Suppressor macrophage treated with lipopolysaccharide for 1 hour (primary cell): ENCODE results near the gene SLC36A1.
A peak's percentile ranks its signal among the peaks of the same experiment; 100 is the strongest.

Experiments
- DNase-seq, 3 donors: peaks; one replicate each; pipeline ENCODE4 v3.0.0-alpha.2; 2020 to 2022

Gene SLC36A1

DNA sequence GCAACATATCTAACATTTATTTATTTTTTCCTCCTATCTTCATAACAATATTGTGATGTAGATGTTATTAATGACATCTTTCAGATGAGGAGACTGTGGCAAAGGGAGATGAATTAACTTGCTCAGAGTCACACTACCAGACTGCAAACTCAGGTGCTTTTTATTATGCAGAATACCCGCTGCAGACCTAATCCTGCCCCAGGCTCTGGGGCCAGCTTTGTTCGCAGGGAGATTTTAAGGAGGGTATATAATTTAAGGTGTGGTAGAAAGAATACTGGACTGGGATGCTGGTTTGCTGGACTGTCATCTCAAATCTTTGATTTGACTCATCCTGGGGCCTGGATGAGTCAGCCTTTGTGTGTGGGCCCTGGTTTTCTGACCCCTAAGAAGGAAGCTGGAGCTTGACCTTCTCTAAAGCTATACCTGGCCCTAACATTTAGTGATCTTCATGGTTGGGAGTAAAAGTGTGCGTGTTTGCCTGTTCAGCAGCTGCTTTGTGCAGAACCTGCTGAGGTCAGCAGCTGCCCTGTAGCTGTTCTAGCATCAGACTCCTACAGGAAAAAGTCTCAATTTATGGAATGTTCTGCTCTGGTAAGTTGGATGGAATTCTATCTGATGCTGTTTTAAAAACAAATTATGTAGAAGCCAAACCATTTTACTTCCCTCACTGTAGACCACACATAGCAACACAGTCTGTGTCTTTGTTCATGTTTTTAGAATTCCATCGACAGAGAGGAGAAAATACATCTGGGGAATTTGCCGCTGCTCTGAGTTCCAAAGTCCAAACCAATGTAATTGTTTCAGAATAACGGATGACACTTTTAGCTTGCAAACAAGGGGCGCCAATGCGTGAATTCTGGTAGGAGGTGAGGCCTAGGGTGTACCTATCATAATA lies 4.5 kb downstream of the SLC36A1 start:
- DNase-seq = peak; percentile 55 to 68 (median 68)

DNA sequence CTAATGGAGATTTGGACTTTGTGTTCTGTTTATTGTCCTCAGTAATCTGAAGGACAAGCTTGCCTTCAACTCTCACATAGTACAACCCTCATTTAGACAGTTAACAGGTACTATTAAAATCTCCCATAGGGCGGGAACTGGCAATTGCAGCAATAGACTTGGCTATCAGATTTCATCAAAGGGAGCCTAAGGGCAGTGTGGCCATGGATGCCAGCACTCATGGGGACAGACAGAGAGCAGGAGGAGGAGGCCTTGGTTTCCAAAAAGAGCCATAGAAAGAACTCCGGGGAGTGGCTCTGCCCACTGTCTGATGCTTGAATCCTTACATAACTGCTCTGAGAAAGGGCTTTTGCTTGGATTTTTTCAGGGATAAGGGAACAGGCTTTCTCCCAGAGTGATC lies 6.8 kb downstream of the SLC36A1 start:
- peak in 1 of 3 donors; percentile 0 for DNase-seq

DNA sequence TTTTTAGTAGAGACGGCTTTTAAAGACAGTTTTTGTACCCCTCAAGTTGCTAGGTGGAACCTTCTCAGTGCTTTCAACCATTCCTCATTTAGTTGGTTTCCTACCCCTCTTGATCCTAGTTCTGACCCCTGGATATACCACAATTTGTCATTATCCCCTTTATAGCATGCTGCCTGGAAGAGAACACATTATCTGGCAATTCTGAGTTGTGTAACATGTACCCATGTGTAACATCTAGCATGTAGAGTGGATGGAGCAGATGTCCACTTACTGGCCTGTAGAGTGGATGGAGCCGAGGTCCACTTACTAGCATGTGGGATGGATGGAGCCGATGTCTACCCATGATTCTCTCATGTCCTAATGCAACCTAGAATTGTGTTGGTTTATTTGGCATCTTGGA lies 7.5 kb downstream of the SLC36A1 start:
- DNase-seq = peak in 1 of 3 donors; percentile 7

DNA sequence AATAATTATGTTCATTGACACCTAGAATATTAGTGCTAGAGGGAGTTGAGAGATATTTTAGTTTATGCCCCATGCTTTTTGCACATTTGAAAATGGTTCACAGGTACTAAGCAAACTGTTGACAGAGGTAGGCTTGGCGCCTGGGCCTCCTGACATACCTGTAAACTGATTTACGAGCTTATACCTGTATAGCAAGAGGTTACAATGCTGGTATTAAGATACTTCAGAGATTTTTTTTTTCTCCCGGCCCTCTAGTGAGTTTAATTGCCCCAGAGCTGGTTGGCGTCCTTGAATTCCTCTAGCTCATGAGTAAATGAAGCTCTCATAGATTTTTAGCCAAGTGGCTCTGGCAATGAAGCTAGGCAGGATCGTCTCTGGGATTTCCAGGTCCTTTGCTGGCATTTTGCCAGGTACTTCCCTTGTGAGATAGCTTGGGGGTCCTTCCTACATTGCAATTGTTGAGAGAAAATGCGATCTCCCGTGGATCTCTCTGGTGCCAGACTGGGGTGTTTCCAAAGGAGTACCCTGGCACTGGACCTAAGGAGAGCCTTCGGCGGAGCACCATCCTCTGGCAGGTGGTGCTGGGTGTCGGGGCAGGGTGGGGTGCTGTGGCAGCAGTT lies 9.0 kb downstream of the SLC36A1 start:
- peak in 2 of 3 donors; percentile 16 to 30 for DNase-seq

DNA sequence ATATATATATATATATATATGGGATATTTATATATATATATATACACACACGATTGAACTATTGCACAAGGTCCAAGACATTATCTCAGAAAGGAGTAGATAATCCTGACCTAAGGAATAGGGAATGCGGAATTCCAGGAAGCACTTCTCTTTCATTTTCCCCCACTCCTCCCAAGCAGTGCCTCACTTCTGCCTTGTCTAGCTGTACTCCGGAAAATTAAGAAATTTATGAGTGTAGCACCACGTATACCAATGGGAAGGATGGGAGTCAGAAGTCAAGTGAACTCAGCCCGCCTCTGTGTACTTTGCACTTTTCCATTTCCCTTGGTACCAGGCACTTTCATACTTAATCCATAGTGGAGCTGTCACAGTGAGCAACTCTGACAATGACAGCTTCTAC lies 10.9 kb downstream of the SLC36A1 start:
- DNase-seq = no peak

DNA sequence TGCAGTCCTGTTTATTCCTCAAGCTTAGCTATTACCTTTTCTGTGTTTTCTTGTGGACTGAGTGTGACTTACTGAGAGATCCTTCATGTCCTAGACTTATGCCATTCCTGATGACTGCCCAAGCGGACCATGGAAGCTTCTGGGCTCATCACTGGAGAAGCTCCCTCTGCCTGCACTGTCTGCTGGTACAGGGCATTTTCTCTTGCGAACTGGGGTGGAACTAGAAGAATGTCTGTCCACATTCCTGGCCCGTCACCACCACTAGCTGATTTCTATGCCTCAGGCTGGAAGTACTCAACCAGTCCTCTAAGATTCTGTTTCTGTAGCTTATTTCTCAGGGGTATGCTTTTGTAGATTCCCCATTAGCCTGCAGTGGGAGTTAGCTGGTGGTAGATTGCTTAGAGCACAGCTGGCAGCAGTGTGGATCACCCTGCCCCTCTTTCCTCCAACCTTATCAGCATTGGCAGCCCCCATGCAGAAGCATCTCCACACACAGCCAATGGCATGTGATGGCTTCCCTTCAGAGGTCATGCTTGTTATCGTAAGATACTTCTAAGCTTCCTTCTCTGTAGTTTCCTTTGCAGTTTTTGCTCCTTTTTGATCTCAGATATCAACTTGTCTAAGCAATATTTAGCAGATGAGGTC lies 12.4 kb downstream of the SLC36A1 start:
- no peak for DNase-seq

DNA sequence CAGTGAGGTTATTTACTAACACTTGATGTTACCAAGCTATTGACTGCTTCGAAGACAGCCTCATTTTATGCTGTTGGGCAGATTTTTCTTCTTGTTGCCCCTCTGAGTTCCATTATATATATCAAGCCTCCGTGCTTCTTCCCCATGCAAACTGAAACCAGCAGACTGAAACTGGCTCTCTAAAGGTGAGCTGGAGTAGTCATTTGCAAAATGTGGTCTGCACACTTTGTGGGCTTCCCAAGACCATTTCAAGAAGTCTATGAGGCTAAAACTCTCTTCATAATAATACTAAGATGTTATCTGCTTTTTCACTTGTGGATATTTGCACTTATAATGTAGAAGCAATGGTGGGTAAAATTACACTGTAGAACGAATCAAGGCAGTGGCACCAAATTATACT lies 13.9 kb downstream of the SLC36A1 start:
- DNase-seq = no peak

DNA sequence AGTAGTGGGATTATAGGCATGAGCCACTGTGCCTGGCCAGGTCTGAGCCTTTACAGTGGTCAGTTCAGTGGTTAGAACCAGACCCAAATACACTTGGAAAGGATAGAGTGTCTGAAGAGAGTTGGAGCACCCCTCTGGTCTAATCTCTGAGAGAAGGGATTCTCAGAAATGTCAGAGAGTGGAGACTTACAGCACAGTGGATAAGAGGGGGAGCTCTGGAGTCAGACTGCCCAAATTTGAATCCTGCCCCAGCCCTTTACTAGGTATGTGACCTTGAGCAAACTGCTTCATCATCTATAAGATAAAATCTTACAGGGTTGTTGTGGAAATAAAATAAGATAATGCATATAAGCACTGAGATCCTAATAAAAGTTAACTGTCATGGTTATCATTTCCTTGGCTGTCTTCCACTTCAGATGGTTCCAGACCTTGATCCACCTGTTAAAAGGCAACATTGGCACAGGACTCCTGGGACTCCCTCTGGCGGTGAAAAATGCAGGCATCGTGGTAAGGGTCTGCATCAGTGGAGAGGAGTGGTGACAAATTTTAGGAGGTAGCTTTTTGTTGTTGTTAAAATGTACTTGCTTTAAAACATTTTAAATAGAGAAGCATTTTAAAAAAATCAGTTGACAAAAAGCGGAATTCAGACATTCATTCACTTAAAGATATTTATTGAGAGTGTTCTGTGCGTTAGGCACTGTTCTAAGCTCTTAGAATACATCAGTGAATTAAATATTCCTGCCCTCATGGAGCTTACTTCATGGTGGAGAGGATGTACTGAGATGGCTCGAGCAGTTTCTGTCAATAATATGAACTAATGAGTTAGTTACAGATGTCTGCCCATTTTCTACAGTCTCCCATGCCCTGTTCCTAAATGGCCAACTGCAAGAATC lies 16.0 kb downstream of the SLC36A1 start:
- DNase-seq = no peak

DNA sequence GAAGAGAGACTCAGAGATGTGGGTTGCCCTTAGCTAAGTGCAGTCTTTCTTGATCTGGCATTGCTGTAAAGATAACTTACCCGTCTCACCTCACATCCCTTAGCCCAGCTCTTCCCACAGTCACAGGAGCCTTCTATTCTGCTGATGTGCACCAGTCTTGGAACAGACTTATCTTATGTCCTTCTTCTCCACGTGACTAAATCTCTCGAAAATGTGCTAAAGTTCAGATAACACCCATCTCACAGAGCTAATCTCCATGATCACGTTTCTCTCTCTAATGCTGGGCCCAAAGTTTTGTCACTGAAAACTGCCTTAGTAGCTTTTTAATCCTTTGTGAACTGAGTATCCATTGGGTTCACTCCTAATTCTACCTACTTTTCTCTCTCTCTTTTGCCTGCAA lies 16.7 kb downstream of the SLC36A1 start:
- DNase-seq = no peak

DNA sequence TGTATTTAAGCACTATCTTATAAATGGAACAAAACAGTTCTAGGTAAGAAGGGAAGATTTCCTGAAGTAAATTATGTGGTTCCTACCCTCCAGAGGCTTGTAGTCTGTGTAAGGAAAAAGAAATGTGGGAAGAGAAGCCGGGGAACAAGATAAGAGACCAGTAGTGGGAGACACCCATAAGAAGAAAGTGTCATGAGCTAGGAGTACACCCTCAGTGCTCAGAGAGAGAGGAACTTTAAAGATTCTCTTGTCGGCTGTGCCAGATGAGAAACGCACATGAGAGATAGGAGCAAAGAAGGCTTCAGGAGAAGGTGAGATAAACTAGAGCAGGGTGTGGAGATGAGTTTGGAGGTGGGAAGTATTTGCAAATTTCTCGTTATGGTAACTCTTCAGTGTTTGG lies 18.1 kb downstream of the SLC36A1 start:
- no peak for DNase-seq

DNA sequence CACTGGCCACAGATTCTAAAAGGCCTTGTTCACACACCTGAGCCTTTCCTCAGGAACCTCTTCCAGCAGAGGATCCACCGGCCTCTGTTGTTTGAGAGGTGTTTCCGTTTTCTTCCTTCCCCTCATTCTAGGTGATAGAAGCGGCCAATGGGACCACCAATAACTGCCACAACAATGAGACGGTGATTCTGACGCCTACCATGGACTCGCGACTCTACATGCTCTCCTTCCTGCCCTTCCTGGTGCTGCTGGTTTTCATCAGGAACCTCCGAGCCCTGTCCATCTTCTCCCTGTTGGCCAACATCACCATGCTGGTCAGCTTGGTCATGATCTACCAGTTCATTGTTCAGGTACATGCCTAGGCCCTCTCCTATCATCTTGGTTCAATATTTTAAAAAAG lies 20.2 kb downstream of the SLC36A1 start:
- no peak for DNase-seq

DNA sequence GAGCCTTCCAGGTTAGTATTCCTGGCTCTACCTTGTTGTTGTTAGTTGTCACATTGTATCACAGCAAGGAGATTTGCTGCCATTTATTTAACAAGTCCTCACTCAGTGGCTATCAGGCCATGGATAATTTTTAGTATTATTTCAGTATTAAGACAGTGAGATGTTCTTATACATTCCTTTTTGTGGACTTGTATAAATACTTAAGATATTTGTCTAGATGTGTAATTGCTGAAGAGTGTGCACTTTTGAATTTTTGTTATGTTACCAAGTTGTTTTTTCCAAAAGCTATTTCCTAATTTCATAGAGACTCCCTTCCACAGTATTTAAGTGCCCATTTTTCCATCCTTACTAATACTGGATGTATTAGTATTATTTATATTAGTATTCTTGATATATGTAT lies 22.0 kb downstream of the SLC36A1 start:
- no peak for DNase-seq

DNA sequence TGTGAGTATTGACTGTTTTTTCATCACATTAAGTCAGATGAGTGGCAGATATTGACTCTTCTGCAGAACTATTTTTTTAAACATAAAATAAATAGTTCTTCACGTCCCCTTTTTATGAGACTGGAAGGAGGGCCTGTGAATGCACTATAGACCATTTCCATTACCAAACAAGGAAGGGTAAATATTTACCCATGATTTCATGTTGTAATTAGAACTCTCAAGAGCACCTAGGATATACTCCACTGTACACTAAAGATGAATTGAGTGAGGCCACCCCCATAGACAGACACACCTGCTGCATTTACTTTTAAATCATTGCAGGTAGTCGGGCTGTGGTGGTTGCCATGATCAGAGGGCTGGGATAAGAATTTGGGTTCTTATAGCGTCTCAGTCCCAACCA lies 22.6 kb downstream of the SLC36A1 start:
- no peak for DNase-seq

DNA sequence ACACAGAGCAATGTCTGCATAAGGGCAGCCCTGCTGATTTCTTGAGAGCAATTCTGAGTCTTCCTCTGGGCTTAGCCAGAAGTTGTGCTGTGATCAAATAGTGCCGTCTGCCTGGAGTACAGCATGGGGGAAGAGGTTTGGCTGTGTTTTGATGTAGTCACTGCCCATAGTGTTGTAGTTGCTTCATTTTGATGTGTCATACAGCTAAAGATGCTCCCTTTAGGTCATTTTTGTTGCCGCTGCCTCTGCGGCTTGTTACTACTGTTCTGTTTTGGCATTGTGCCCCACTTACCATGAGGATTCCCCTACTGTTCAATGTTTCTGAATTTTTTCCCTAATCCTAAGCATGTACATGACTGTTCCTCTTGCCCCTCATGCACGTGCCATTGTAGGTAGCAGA lies 23.0 kb downstream of the SLC36A1 start:
- DNase-seq = peak; percentile 60 to 70 (median 69)

DNA sequence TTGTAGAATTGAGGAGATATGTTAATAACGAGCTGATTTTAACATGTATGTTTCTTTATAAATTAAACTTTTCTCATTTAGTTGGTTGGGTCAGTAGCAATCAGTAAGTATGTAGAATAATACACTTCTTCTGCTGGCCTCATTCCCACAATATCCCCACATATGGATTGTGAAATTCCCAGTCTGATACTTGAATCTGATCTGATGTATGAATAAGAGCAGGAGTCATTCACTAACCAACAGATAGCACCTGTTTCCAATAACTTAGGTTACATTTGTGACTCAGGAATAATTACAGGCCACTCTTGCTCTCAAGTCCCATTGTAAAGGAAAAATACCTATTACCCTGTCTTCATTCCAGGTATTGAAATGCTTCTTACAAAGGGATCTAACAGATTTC lies 23.9 kb downstream of the SLC36A1 start:
- DNase-seq = no peak

DNA sequence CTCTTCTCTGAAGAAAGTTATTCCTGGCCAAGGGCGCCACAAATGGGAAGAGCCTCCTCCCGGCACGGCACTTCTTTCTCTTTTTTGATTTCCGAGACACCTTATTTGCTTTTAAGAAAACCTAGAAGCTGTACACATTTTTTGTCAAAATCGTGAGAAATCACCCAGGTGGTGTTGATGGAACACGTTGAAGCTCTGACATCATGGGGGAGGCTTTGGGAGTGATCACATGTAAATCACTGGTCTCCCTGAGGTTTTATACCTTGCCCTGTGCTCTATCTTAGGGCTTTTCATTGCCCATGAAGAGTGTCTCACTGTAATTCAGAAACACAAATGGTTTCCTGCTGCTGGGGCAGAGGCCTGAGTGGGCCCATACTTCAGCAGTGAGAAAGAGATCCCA lies 27.4 kb downstream of the SLC36A1 start:
- DNase-seq = no peak

DNA sequence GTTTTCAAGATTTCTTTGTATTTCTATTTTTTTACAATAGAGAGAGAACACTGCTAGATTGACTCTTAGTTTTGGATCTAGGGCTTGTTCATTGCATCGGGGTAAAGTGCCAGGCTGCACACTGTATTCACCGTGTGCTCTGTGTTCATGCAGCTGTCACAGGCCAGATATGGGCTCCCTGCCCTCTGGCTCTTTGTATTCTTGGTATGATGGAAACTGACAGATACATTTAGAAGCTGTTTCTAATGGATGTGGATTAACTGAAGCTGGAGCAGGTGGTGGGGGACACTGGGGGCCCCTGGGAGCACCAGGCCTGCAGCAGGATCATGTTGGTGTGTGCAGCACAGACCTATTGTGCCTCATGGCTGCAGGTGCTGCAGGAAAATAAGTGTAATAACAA lies 28.0 kb downstream of the SLC36A1 start:
- no peak for DNase-seq

DNA sequence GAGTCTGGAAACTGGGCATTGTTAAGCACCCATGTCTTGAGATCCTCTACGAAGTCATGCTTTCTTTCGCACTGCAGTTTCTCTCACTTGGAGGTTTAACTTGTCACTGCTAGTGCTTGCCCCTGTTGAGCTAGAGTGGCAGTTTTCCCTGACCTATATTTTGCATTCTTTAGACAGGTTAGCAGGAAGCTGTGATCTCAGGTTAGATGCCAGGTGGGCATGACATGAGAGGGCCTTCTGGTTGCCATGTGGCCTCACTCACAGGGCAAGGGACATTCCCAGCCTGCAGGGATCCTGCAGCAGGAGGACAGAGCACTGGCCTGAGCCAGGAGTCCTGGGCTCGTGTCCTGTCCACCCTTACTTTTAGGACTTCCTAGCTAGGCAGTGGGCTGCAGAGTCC lies 28.6 kb downstream of the SLC36A1 start:
- no peak for DNase-seq

DNA sequence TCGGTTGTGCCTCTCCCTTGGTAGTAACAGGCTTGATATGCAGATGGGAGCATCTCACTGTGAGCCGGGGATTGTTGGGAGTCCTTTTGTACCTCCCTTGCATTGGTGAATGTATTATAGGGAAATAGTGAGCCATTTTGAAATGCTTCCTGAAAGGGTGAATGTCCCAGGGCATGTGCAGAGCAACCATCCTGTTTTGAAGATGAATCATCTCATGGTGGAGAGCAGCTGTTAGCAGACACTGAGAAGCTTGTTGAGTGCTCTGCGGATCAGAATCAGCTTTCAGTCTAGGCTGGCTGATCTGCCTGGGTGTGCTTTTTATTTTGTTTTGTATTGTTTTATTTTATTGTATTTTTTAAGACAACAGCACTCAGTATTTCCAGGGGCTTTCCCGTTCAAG lies 29.7 kb downstream of the SLC36A1 start:
- DNase-seq = peak; percentile 11 to 41 (median 36)

DNA sequence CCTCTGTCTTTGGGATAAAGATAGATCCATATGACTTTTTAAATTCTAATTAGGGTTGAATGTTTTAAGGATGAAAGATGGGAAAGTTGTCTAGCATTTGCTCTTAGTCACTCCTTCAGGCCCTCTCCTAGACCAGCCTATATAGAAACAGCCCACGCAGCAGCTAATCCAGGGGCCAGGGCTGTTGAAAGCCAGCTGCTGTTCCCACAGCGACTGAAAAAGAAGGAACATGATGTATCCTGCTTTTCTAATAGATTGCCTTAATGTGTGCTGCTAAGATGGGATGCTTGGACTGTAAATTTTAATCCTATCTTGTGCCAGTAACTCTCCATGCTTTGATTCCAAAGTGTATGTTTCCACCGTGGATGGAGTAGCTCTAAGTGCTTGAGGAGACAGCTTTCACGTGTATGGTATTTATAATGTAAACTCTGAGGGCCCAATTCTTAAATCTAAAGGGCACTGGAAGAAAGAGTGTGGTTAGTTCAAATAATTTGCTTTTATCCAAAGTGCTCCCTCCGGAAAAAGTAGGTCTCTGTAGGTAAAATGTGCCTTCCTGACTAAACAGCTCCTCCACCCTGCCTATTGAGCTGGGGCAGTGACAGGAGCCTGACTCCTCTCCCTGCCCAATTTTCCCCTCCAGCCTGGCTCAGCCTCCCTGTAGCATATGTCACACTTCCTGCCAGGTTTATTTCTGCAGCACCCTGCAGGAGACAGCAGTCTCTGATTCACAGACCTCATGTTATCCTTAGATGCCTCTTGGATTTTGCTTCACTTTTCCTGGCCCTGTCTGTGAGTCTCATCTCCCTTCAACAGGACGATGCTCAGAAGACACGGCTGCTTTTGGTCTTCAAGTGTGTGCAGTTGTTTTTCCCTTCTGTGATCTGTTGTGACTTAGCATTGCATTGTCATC lies 33.2 kb downstream of the SLC36A1 start:
- peak; percentile 68 to 71 (median 68) for DNase-seq

DNA sequence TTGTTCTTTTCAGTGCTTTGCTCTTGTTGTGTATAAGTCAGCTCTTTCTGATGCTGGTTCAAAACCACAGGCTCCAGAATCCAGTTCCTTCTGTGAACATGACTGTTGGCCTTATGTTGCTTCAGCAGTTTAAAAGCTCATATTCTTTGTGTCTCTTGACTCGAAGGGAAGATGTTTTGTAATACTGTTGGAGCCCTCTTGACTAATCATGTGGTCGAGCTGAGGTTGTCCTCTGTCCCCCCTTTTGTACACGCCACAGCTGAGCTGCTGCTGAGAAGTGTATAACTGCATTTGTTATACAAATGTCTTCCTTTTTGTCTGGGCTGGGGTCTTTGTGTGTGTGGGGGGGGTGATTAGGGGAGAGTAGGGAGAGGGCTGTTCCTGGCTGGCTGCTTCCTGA lies 35.8 kb downstream of the SLC36A1 start:
- peak; percentile 76 to 93 (median 91) for DNase-seq

DNA sequence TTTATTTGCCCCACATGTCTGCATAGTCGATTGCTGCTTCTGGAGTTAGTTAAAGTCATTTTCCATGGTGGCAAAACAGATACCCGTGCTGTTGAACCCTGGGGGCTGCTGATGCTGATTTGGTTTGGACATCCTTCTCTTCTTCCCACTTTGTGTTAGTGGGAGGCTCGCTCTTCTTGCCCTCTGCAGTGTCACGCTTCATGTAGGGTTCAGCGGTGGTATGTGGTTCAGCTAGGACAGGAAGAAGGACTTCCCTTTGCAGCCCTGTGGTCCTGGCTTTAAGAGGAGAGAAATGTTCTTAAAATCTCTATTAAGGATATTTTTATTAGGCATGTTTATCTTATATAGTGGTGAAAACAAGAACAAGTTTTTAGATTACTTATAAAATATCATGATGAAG lies 36.2 kb downstream of the SLC36A1 start:
- DNase-seq = peak; percentile 43 to 49 (median 46)
